Muscle of leg (tissue), 11 donors: ENCODE results near the gene SERPINB4. TPM values are rescaled to one million over a fixed set of nuclear protein-coding genes. Genes with fewer than 3 reads are reported as not detected.

Source experiments
- DNase-seq: peaks from one replicate; pipeline ENCODE4 v3.0.0; 2013
- H3K27ac ChIP-seq: one replicate; pipeline ENCODE4 v1.5.1; 2013; ENCODE audit warnings: mild to moderate bottlenecking, low read length, control low read depth
- H3K27me3 ChIP-seq: one replicate; pipeline ENCODE4 v1.6.1; 2013; ENCODE audit warnings: low read length; ENCODE audit not compliant: control insufficient read depth, insufficient read depth
- H3K36me3 ChIP-seq: one replicate; pipeline ENCODE4 v1.6.1; 2013; ENCODE audit warnings: low read length; ENCODE audit not compliant: control insufficient read depth, insufficient read depth
- H3K4me1 ChIP-seq: one replicate; pipeline ENCODE4 v1.6.1; 2013; ENCODE audit warnings: low read length; ENCODE audit not compliant: control insufficient read depth, insufficient read depth
- H3K4me3 ChIP-seq: one replicate; pipeline ENCODE4 v1.5.1; 2013; ENCODE audit warnings: low read length, control low read depth
- H3K9me3 ChIP-seq: replicated peaks from 2 replicates; pipeline ENCODE4 v1.6.1; 2013; ENCODE audit warnings: low read depth, low read length; ENCODE audit not compliant: control insufficient read depth
- WGBS: methylation state at CpG from one replicate; pipeline ENCODE4 v1.1.5; 2013; ENCODE audit warnings: missing lambda C conversion rate; ENCODE audit not compliant: insufficient coverage; 5-methylcytosine and 5-hydroxymethylcytosine counted together
- polyA plus RNA-seq, 8 donors: library from polyadenylated mRNA; unstranded; fragments of 120-200 nt; gene quantifications; one replicate each; pipeline versions ENCODE4 v1.2.1 to v1.2.3, GENCODE V29; 2013; ENCODE audit warnings: inconsistent platforms in 1 of 8, low replicate concordance in 1 of 8; ENCODE audit not compliant: insufficient read length in 8 of 8, insufficient read depth in 1 of 8
- total RNA-seq: library from RNA; stranded (reverse); fragments of 120-200 nt; gene quantifications from one replicate; pipeline ENCODE4 v1.2.4, GENCODE V29; 2013

SERPINB4 gene
- total and polyA plus RNA-seq, 9 donors, result 0.23 to 0.34 TPM; not detected in 7

- no peaks in the 10 kb centered on the region for H3K36me3 ChIP-seq
- 40% methylated on average over 1 of the region's 6 CpGs for WGBS
- no peak overlapping the region for H3K27ac ChIP-seq
- no peak overlapping the region for H3K4me3 ChIP-seq
- H3K9me3 ChIP-seq, result no peaks in the 10 kb centered on the region
- no peak for DNase-seq
- no peaks in the 10 kb centered on the region for H3K27me3 ChIP-seq
- no peaks in the 10 kb centered on the region for H3K4me1 ChIP-seq
These were observed 6.4 kb downstream of the SERPINB4 start for GRCh38 chr18:63637703-63638102.

- no peak for DNase-seq
- no peak overlapping the region for H3K4me3 ChIP-seq
- peaks cover 33% of the 10 kb centered on the region for H3K9me3 ChIP-seq
These were observed 16.2 kb downstream of the SERPINB4 start for GRCh38 chr18:63627819-63628218.

GRCh38 chr18:63626431-63626830, 17.6 kb downstream of the SERPINB4 start:
- H3K36me3 ChIP-seq, result no peaks in the 10 kb centered on the region
- no peaks in the 10 kb centered on the region for H3K4me1 ChIP-seq
- H3K27me3 ChIP-seq, result no peaks in the 10 kb centered on the region
- 89% methylated on average over 3 of the region's 4 CpGs for WGBS
- DNase-seq, result no peak
- no peak overlapping the region for H3K27ac ChIP-seq
- no peak overlapping the region for H3K4me3 ChIP-seq
- H3K9me3 ChIP-seq, result peaks cover 34% of the 10 kb centered on the region

More at GRCh38 chr18:63627819-63628218, 16.2 kb downstream of the SERPINB4 start:
- no peaks in the 10 kb centered on the region for H3K27me3 ChIP-seq
- no peak overlapping the region for H3K27ac ChIP-seq
- no peaks in the 10 kb centered on the region for H3K36me3 ChIP-seq
- no peaks in the 10 kb centered on the region for H3K4me1 ChIP-seq

GRCh38 chr18:63624863-63625262, 19.2 kb downstream of the SERPINB4 start:
- Histone ChIP-seq H3K27ac (no peak overlapping the region), H3K4me1 (no peaks in the 10 kb centered on the region), H3K4me3 (no peak overlapping the region), H3K36me3 (no peaks in the 10 kb centered on the region), H3K9me3 (peaks cover 34% of the 10 kb centered on the region), H3K27me3 (no peaks in the 10 kb centered on the region)
- 86% methylated on average over 2 of the region's 3 CpGs for WGBS
- no peak for DNase-seq

DNA sequence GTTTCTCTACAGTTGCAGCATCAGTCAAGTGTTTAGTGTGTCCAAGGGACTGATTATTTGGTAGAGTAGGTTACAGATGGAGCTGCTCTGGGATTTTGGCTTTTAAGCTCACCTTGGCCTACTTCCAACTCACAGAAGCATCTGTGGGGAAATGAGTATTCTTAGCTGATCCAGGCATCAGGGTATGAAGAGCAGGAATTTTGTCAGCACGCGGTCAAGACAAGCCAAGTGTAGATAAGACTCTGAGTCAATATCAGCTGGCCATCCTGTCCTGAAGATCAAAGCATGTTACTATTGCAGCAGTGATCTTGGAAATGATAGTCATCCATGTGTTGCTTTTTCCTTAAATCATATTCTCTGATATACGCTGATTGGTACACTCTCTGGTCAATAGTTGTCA, 24.4 kb downstream of the SERPINB4 start:
- H3K27ac ChIP-seq, result no peak overlapping the region
- no peaks in the 10 kb centered on the region for H3K27me3 ChIP-seq
- DNase-seq, result no peak
- no peaks in the 10 kb centered on the region for H3K36me3 ChIP-seq
- no peaks in the 10 kb centered on the region for H3K4me1 ChIP-seq
- WGBS, result 96% methylated on average over 2 of the region's 3 CpGs
- peaks cover 12% of the 10 kb centered on the region for H3K9me3 ChIP-seq
- H3K4me3 ChIP-seq, result no peak overlapping the region

- WGBS, result no CpG with 5 or more reads among the region's 2 CpGs
- no peak for DNase-seq
- Histone ChIP-seq H3K9me3 (peaks cover 2% of the 10 kb centered on the region), H3K4me1 (no peaks in the 10 kb centered on the region), H3K27ac (no peak overlapping the region), H3K4me3 (no peak overlapping the region), H3K27me3 (no peaks in the 10 kb centered on the region), H3K36me3 (no peaks in the 10 kb centered on the region)
These were observed 26.2 kb downstream of the SERPINB4 start for GRCh38 chr18:63617915-63618234.

- Histone ChIP-seq H3K4me3 (no peak overlapping the region), H3K27ac (no peak overlapping the region), H3K27me3 (no peaks in the 10 kb centered on the region), H3K9me3 (no peaks in the 10 kb centered on the region), H3K4me1 (no peaks in the 10 kb centered on the region), H3K36me3 (no peaks in the 10 kb centered on the region)
- no peak for DNase-seq
- WGBS, result no CpG with 5 or more reads among the region's 3 CpGs
These were observed 26.8 kb downstream of the SERPINB4 start for GRCh38 chr18:63617049-63617914.

GRCh38 chr18:63613420-63613819, 30.6 kb downstream of the SERPINB4 start:
- 86% methylated on average over 4 of the region's 4 CpGs for WGBS
- H3K36me3 ChIP-seq, result no peaks in the 10 kb centered on the region
- H3K9me3 ChIP-seq, result no peaks in the 10 kb centered on the region
- no peak for DNase-seq
- H3K4me3 ChIP-seq, result no peak overlapping the region
- no peak overlapping the region for H3K27ac ChIP-seq
- H3K27me3 ChIP-seq, result no peaks in the 10 kb centered on the region
- no peaks in the 10 kb centered on the region for H3K4me1 ChIP-seq

DNA sequence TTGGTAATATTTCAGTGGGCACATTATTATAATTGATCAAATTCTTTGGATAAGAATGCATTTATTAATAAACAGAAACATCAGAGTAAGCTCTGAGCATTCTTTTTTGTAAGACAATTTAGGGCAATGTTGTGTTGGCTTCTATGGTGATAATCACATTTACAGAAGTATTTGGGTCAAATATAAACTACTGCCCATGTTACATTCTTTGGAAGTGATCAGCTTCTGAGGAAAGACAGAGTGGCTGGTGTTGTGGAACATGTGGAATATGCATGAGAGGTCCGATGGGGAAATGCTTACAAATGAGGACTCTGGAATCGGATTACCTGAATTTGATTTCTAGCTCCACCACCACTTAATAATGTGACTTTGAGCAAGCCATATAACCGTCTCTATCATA, 37.5 kb downstream of the SERPINB4 start:
- no peaks in the 10 kb centered on the region for H3K36me3 ChIP-seq
- no peak overlapping the region for H3K4me3 ChIP-seq
- no peaks in the 10 kb centered on the region for H3K9me3 ChIP-seq
- H3K4me1 ChIP-seq, result no peaks in the 10 kb centered on the region
- H3K27ac ChIP-seq, result no peak overlapping the region
- no peaks in the 10 kb centered on the region for H3K27me3 ChIP-seq
- WGBS, result no CpG with 5 or more reads among the region's 3 CpGs
- DNase-seq, result peak; percentile 2

- H3K27ac ChIP-seq, result no peak overlapping the region
- H3K27me3 ChIP-seq, result no peaks in the 10 kb centered on the region
- no CpG with 5 or more reads among the region's 4 CpGs for WGBS
- no peaks in the 10 kb centered on the region for H3K36me3 ChIP-seq
- no peaks in the 10 kb centered on the region for H3K4me1 ChIP-seq
- no peak overlapping the region for H3K4me3 ChIP-seq
- DNase-seq, result no peak
- no peaks in the 10 kb centered on the region for H3K9me3 ChIP-seq
These were observed 39.1 kb downstream of the SERPINB4 start for GRCh38 chr18:63604791-63605567.
